Measurements from ENCODE around the gene CERS6.

CERS6 gene

GRCh38 chr2:168518555-168519066 is 62.5 kb downstream of the CERS6 start:
- H3K9me3 Mint-ChIP-seq = no peaks in the 10 kb centered on the region
- H3K27ac Mint-ChIP-seq = no peak overlapping the region
- no peaks in the 10 kb centered on the region for H3K27me3 Mint-ChIP-seq (ENCODE audit: low read depth)
- H3K4me1 Mint-ChIP-seq (ENCODE audit: low read depth) = peaks cover 8% of the 10 kb centered on the region
- peaks cover 4% of the 10 kb centered on the region for H3K36me3 Mint-ChIP-seq (ENCODE audit: low read depth)
- no peak overlapping the region for H3K4me3 Mint-ChIP-seq

- Mint-ChIP-seq H3K4me3 (no peak overlapping the region), H3K4me1 (ENCODE audit: low read depth) (peaks cover 12% of the 10 kb centered on the region), H3K9me3 (no peaks in the 10 kb centered on the region), H3K27ac (no peak overlapping the region), H3K27me3 (ENCODE audit: low read depth) (no peaks in the 10 kb centered on the region), H3K36me3 (ENCODE audit: low read depth) (peaks cover 4% of the 10 kb centered on the region)
Measured at GRCh38 chr2:168519534-168520308, 63.6 kb downstream of the CERS6 start.

GRCh38 chr2:168521053-168521741 is 65.1 kb downstream of the CERS6 start:
- H3K4me1 Mint-ChIP-seq (ENCODE audit: low read depth) = peaks cover 12% of the 10 kb centered on the region
- H3K4me3 Mint-ChIP-seq = no peak overlapping the region
- H3K36me3 Mint-ChIP-seq (ENCODE audit: low read depth) = peaks cover 4% of the 10 kb centered on the region
- H3K27me3 Mint-ChIP-seq (ENCODE audit: low read depth) = no peaks in the 10 kb centered on the region
- no peaks in the 10 kb centered on the region for H3K9me3 Mint-ChIP-seq
- H3K27ac Mint-ChIP-seq = no peak overlapping the region

- H3K4me1 Mint-ChIP-seq (ENCODE audit: low read depth) = peaks cover 12% of the 10 kb centered on the region
- peaks cover 4% of the 10 kb centered on the region for H3K36me3 Mint-ChIP-seq (ENCODE audit: low read depth)
- H3K9me3 Mint-ChIP-seq = no peaks in the 10 kb centered on the region
- no peaks in the 10 kb centered on the region for H3K27me3 Mint-ChIP-seq (ENCODE audit: low read depth)
- H3K4me3 Mint-ChIP-seq = no peak overlapping the region
- H3K27ac Mint-ChIP-seq = no peak overlapping the region
Measured at GRCh38 chr2:168522446-168522845, 66.4 kb downstream of the CERS6 start.

- Mint-ChIP-seq H3K27me3 (ENCODE audit: low read depth) (no peaks in the 10 kb centered on the region), H3K9me3 (no peaks in the 10 kb centered on the region), H3K4me1 (ENCODE audit: low read depth) (peaks cover 10% of the 10 kb centered on the region), H3K4me3 (no peak overlapping the region), H3K36me3 (ENCODE audit: low read depth) (peaks cover 1% of the 10 kb centered on the region), H3K27ac (no peak overlapping the region)
Measured at GRCh38 chr2:168524005-168524404, 67.9 kb downstream of the CERS6 start.

DNA sequence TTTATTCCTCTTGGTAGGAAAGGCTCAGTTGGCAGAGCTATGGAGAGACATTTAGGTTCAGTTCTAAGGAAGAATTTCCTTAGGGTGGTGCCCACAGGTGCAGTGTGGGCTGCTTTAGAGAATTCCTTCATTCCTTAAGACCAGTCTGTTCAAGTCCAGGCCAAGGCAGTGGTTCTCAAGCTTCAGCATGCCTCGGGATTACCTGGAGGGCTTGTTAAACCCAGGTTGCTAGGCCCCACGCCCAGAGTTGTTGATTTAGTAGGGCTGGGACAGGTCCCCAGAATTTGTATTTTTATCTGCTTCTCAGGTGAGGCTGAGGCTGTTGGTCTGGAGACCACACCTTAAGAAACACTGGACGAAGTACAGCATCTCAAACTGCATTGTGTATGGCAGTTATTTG is 68.9 kb downstream of the CERS6 start:
- peaks cover 13% of the 10 kb centered on the region for H3K4me1 Mint-ChIP-seq (ENCODE audit: low read depth)
- peaks cover 1% of the 10 kb centered on the region for H3K36me3 Mint-ChIP-seq (ENCODE audit: low read depth)
- no peak overlapping the region for H3K27ac Mint-ChIP-seq
- no peaks in the 10 kb centered on the region for H3K9me3 Mint-ChIP-seq
- H3K4me3 Mint-ChIP-seq = no peak overlapping the region
- no peaks in the 10 kb centered on the region for H3K27me3 Mint-ChIP-seq (ENCODE audit: low read depth)

DNA sequence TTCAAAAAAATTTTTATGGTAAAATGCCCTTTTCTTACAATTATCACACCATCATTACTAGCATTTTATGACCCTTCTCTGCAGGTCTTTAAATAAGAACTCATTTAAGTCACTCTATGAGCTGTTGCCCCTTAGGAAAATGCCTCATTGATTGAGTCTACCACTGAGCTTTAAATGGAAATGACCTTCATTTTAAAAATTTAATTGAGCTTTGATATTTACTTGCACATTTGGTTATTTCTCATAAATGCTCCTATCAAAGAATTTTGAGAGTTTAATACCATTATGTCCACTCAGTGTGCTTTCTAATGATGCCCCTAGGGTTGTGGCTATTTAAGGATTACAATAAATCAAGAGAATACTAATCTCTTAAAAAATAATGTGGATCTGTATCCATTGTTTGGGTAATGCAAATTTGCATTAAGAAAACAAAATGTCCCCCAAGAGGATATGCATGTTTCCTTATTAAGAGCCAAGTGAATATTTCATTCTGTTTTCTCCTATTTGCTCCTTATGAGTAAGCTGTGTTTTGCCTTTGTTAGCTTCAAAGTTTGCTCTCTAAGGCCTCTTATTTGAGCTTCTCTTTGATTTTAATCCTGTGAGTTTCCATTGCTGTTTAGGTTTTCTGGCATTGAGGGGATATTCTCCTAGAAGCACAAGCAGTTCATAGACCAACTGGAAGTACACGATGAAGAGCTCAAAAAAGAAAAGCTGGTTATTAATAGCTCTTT is 69.8 kb downstream of the CERS6 start:
- Mint-ChIP-seq H3K36me3 (ENCODE audit: low read depth) (peaks cover 1% of the 10 kb centered on the region), H3K4me3 (no peak overlapping the region), H3K9me3 (no peaks in the 10 kb centered on the region), H3K4me1 (ENCODE audit: low read depth) (peaks cover 13% of the 10 kb centered on the region), H3K27ac (no peak overlapping the region), H3K27me3 (ENCODE audit: low read depth) (no peaks in the 10 kb centered on the region)

DNA sequence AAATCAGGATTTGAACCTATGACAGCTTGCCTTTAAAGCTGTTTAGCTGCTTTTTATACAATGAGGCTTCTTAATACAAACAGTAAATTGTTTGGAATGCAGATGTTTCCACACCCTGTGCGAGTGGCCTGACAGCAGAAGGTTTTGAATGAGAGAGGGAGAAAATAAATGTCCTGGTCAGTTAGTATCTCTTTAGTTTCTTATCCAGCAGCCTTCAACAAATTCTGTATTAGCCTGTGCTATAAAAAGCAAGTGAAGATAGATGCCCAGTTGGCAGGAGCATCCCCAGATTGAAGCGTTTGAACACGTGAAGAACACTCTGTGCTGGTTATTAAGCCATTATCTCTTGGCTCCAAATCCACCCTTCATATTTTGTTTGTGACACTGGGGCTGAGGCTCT is 70.6 kb downstream of the CERS6 start:
- peaks cover 16% of the 10 kb centered on the region for H3K4me1 Mint-ChIP-seq (ENCODE audit: low read depth)
- no peaks in the 10 kb centered on the region for H3K27me3 Mint-ChIP-seq (ENCODE audit: low read depth)
- no peaks in the 10 kb centered on the region for H3K9me3 Mint-ChIP-seq
- H3K4me3 Mint-ChIP-seq = no peak overlapping the region
- H3K36me3 Mint-ChIP-seq (ENCODE audit: low read depth) = peaks cover 3% of the 10 kb centered on the region
- no peak overlapping the region for H3K27ac Mint-ChIP-seq

- H3K36me3 Mint-ChIP-seq (ENCODE audit: low read depth) = peaks cover 3% of the 10 kb centered on the region
- no peaks in the 10 kb centered on the region for H3K9me3 Mint-ChIP-seq
- no peak overlapping the region for H3K4me3 Mint-ChIP-seq
- H3K4me1 Mint-ChIP-seq (ENCODE audit: low read depth) = peaks cover 17% of the 10 kb centered on the region
- H3K27me3 Mint-ChIP-seq (ENCODE audit: low read depth) = no peaks in the 10 kb centered on the region
- no peak overlapping the region for H3K27ac Mint-ChIP-seq
Measured at GRCh38 chr2:168528016-168528415, 71.9 kb downstream of the CERS6 start.

- no peaks in the 10 kb centered on the region for H3K27me3 Mint-ChIP-seq (ENCODE audit: low read depth)
- no peak overlapping the region for H3K4me3 Mint-ChIP-seq
- peaks cover 15% of the 10 kb centered on the region for H3K4me1 Mint-ChIP-seq (ENCODE audit: low read depth)
- H3K27ac Mint-ChIP-seq = no peak overlapping the region
- H3K36me3 Mint-ChIP-seq (ENCODE audit: low read depth) = peaks cover 1% of the 10 kb centered on the region
- no peaks in the 10 kb centered on the region for H3K9me3 Mint-ChIP-seq
Measured at GRCh38 chr2:168528469-168528868, 72.4 kb downstream of the CERS6 start.

DNA sequence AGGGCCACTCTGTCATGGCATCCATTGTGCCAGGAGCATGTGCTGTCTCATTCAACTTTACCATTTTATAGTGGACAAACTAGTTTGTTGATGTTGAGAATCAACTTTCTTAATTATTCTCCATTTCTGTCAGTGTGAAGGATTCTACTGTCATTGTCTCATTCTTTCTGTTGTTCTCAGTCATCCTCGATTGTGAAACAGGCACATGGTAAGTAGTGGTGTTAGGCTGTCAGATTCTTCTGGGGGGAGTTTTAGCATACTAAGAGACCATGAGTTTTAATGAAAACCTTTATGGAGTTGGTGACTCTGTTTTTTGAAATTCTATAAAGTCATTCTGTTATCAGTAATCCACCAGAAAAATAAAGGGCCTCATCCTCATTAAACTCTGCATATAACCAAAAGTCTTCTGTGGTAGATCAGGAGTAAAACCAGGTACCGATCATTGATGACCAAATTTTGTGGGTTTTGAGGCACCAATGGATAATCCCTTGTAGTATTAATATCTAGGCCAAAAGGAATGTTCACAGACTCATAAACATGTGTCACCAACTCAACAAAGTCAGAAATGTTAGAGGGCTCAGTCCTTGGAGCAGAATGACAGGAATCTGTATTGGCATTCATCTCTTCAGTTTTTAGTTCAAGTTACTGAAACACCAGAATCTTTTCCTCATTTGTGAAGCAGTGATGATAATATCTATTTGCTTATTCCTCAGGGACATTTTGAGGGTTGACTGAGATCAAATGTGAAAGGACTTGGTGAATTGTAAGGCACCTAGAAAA is 73.2 kb downstream of the CERS6 start:
- H3K36me3 Mint-ChIP-seq (ENCODE audit: low read depth) = peaks cover 1% of the 10 kb centered on the region
- no peaks in the 10 kb centered on the region for H3K9me3 Mint-ChIP-seq
- no peaks in the 10 kb centered on the region for H3K27me3 Mint-ChIP-seq (ENCODE audit: low read depth)
- H3K4me3 Mint-ChIP-seq = no peak overlapping the region
- H3K27ac Mint-ChIP-seq = no peak overlapping the region
- peaks cover 14% of the 10 kb centered on the region for H3K4me1 Mint-ChIP-seq (ENCODE audit: low read depth)

DNA sequence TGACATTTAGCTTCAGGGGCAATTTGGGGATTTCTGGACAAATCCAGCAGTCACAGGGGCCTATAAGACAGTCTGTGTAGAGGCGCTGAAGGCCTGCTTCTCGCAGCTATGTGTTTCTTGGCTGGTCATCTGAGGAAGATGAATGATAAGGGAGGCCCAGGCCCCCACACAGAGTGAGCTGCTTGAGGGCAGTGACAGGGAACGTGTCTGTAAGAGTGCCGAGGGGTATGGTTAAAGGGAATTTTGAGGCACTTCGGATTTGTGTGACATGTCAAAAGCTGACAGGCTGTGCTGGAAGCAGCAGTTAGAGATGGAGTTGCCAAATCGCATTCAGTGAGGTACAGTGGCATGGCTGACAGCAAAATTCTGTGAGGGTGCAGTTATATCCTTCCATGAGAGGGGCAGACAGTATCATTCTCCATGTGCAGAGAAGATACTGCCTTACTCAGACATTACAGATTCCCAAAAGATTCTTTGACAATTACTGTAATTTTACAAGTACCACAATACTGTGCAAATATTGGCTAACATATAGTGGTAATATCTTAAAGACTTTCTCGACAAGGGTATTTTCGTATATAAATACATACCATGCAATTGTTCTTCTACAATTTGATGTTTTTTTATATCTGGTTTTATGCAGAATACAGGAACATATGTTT is 74.0 kb downstream of the CERS6 start:
- Mint-ChIP-seq H3K27me3 (ENCODE audit: low read depth) (no peaks in the 10 kb centered on the region), H3K4me3 (no peak overlapping the region), H3K9me3 (no peaks in the 10 kb centered on the region), H3K27ac (no peak overlapping the region), H3K4me1 (ENCODE audit: low read depth) (peaks cover 18% of the 10 kb centered on the region), H3K36me3 (ENCODE audit: low read depth) (peaks cover 1% of the 10 kb centered on the region)

DNA sequence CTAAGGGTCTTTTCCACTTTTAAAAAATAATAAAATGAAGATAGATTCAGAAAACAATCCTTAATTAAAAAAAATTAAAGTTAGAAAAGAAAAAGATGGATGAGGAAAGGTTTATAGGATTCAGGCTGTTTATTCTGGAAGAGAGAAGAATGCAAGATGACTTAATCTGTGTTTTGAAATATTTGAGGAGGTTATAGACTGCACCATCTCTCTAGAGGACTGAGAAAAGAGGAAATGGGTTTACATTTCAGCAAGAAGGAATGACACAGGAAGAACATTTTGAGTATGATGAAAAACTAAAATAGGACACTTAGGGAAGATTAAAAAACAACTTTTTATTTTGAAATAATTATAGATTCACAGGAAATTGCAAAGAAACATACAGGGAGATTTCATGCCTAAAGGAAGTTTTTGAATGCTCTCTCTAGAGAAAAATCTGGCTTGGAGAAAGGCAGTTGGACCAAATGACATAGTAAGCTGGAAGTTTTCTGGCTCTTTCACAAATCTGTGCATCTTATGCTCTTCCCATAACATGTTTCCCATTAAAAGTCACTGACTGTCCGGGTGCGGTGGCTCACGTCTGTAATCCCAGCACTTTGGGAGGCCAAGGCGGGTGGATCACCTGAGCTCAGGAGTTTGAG is 75.0 kb downstream of the CERS6 start:
- no peak overlapping the region for H3K4me3 Mint-ChIP-seq
- peaks cover 18% of the 10 kb centered on the region for H3K4me1 Mint-ChIP-seq (ENCODE audit: low read depth)
- no peak overlapping the region for H3K27ac Mint-ChIP-seq
- no peaks in the 10 kb centered on the region for H3K9me3 Mint-ChIP-seq
- H3K36me3 Mint-ChIP-seq (ENCODE audit: low read depth) = peaks cover 1% of the 10 kb centered on the region
- no peaks in the 10 kb centered on the region for H3K27me3 Mint-ChIP-seq (ENCODE audit: low read depth)

All from T-helper 1 cell treated with Interleukin-12 subunit alpha and Interleukin-12 subunit beta and Interleukin-4 antibody, amounts not matched to agents 30 μg/mL and 1 μg/mL, for 36 hours (primary cell).